ACC112 (cell line): ENCODE results near the gene IRAK2.

Experiments
- H2AFZ ChIP-seq: fragments of 200-600 bp; sonication (generic); one replicate; pipeline ENCODE4 v1.6.0; 2017; ENCODE audit warnings: antibody characterized with exemption, low read length; ENCODE audit not compliant: unreplicated experiment
- H3K27ac ChIP-seq: fragments of 200-600 bp; sonication (generic); 2 replicates; pipeline ENCODE4 v1.5.1; 2014; ENCODE audit warnings: low read depth, mild to moderate bottlenecking, antibody characterized with exemption, low read length, moderate library complexity
- H3K27me3 ChIP-seq: fragments of 200-600 bp; sonication (generic); 2 replicates; pipeline ENCODE4 v1.6.1; 2014; ENCODE audit warnings: mild to moderate bottlenecking, antibody characterized with exemption, low read length, moderate library complexity, mixed read lengths; ENCODE audit not compliant: insufficient read depth
- H3K36me3 ChIP-seq: fragments of 200-600 bp; sonication (generic); 2 replicates; pipeline ENCODE4 v1.6.1; 2016; ENCODE audit warnings: mild to moderate bottlenecking, antibody characterized with exemption, low read length, moderate library complexity, mixed read lengths; ENCODE audit not compliant: insufficient read depth
- H3K4me1 ChIP-seq: fragments of 200-600 bp; sonication (generic); one replicate; pipeline ENCODE4 v1.6.1; 2016; ENCODE audit warnings: low read length, mixed read lengths; ENCODE audit not compliant: insufficient read depth, unreplicated experiment, control insufficient read depth
- H3K4me3 ChIP-seq: fragments of 200-600 bp; sonication (generic); 2 replicates; pipeline ENCODE4 v1.5.1; 2014; ENCODE audit warnings: mild to moderate bottlenecking, low read depth, low read length
- H3K79me2 ChIP-seq: fragments of 200-600 bp; sonication (generic); one replicate; pipeline ENCODE4 v1.6.0; 2016; ENCODE audit warnings: low read length; ENCODE audit not compliant: control insufficient read depth, unreplicated experiment, insufficient read depth

Gene IRAK2

GRCh38 chr3:10187944-10188343 is 23.2 kb downstream of the IRAK2 start:
- peaks cover 55% of the 10 kb centered on the region for H3K4me1 ChIP-seq
- peaks cover 7% of the 10 kb centered on the region for H3K79me2 ChIP-seq
- no peak overlapping the region for H3K4me3 ChIP-seq
- no peak overlapping the region for H2AFZ ChIP-seq
- peak overlapping the region; percentile 53; the same call in 1 of the 2 replicates for H3K27ac ChIP-seq
- H3K27me3 ChIP-seq, result no peaks in the 10 kb centered on the region
- peaks cover 7% of the 10 kb centered on the region; the same call in 1 of the 2 replicates for H3K36me3 ChIP-seq

- peak overlapping the region; percentile 3; the same call in 1 of the 2 replicates for H3K4me3 ChIP-seq
- peaks cover 12% of the 10 kb centered on the region for H3K79me2 ChIP-seq
- peak overlapping the region; percentile 99 for H3K27ac ChIP-seq
Observed at GRCh38 chr3:10188804-10189556, 24.3 kb downstream of the IRAK2 start.

GRCh38 chr3:10189557-10190354 is 25.0 kb downstream of the IRAK2 start:
- Histone ChIP-seq H3K27me3 (no peaks in the 10 kb centered on the region), H3K79me2 (peaks cover 20% of the 10 kb centered on the region), H3K4me1 (peaks cover 72% of the 10 kb centered on the region), H3K36me3 (no peaks in the 10 kb centered on the region), H3K27ac (peak overlapping the region; percentile 99), H2AFZ (no peak overlapping the region), H3K4me3 (peak overlapping the region; percentile 3; the same call in 1 of the 2 replicates)

More at GRCh38 chr3:10188804-10189556, 24.3 kb downstream of the IRAK2 start:
- no peaks in the 10 kb centered on the region for H3K27me3 ChIP-seq
- H3K4me1 ChIP-seq, result peaks cover 65% of the 10 kb centered on the region
- H2AFZ ChIP-seq, result no peak overlapping the region
- H3K36me3 ChIP-seq, result peaks cover 4% of the 10 kb centered on the region; the same call in 1 of the 2 replicates

- Histone ChIP-seq H3K27me3 (no peaks in the 10 kb centered on the region), H3K27ac (peak overlapping the region; percentile 99), H3K36me3 (no peaks in the 10 kb centered on the region), H2AFZ (no peak overlapping the region), H3K79me2 (peaks cover 30% of the 10 kb centered on the region), H3K4me1 (peaks cover 83% of the 10 kb centered on the region), H3K4me3 (0 out of 2 replicates have a peak overlapping the region, but pooled peaks have one; percentile 6)
Observed at GRCh38 chr3:10192953-10193691, 28.4 kb downstream of the IRAK2 start.

- H2AFZ ChIP-seq, result no peak overlapping the region
- H3K27me3 ChIP-seq, result no peaks in the 10 kb centered on the region
- H3K36me3 ChIP-seq, result no peaks in the 10 kb centered on the region
- H3K4me3 ChIP-seq, result no peak overlapping the region
- H3K4me1 ChIP-seq, result peaks cover 88% of the 10 kb centered on the region
- peaks cover 33% of the 10 kb centered on the region for H3K79me2 ChIP-seq
- peak overlapping the region; percentile 99 for H3K27ac ChIP-seq
Observed at GRCh38 chr3:10193692-10194327, 29.1 kb downstream of the IRAK2 start.

GRCh38 chr3:10194328-10195071 is 29.8 kb downstream of the IRAK2 start:
- Histone ChIP-seq H2AFZ (no peak overlapping the region), H3K4me3 (no peak overlapping the region), H3K36me3 (no peaks in the 10 kb centered on the region), H3K4me1 (peaks cover 88% of the 10 kb centered on the region), H3K27ac (peak overlapping the region; percentile 99), H3K79me2 (peaks cover 33% of the 10 kb centered on the region), H3K27me3 (no peaks in the 10 kb centered on the region)

GRCh38 chr3:10195366-10196089 is 30.8 kb downstream of the IRAK2 start:
- Histone ChIP-seq H2AFZ (no peak overlapping the region), H3K4me3 (no peak overlapping the region), H3K79me2 (peaks cover 32% of the 10 kb centered on the region), H3K27ac (peak overlapping the region; percentile 99), H3K36me3 (no peaks in the 10 kb centered on the region), H3K27me3 (no peaks in the 10 kb centered on the region), H3K4me1 (peaks cover 80% of the 10 kb centered on the region)

GRCh38 chr3:10196389-10197052 is 31.8 kb downstream of the IRAK2 start:
- Histone ChIP-seq H3K36me3 (peaks cover 10% of the 10 kb centered on the region; the same call in 1 of the 2 replicates), H3K4me1 (peaks cover 71% of the 10 kb centered on the region), H3K27ac (peak overlapping the region; percentile 99), H3K4me3 (no peak overlapping the region), H3K27me3 (no peaks in the 10 kb centered on the region), H3K79me2 (peaks cover 29% of the 10 kb centered on the region), H2AFZ (no peak overlapping the region)

- H3K4me3 ChIP-seq, result no peak overlapping the region
- H3K79me2 ChIP-seq, result peaks cover 29% of the 10 kb centered on the region
- peak overlapping the region; percentile 99 for H3K27ac ChIP-seq
- H3K36me3 ChIP-seq, result peaks cover 15% of the 10 kb centered on the region; the same call in 1 of the 2 replicates
- no peak overlapping the region for H2AFZ ChIP-seq
- H3K4me1 ChIP-seq, result peaks cover 60% of the 10 kb centered on the region
- H3K27me3 ChIP-seq, result no peaks in the 10 kb centered on the region
Observed at GRCh38 chr3:10198226-10198625, 33.5 kb downstream of the IRAK2 start.
